GM12878 (cell line): ENCODE data around the gene TRIM8. TPM values are rescaled to one million over a fixed set of nuclear protein-coding genes. Genes with fewer than 3 reads are reported as not detected.

Experiments
- ATAC-seq: fragments of 200-7000 bp; cut with Tn5 transposase; 3 replicates; pipeline ENCODE4 v1.9.1; 2020; ENCODE audit warnings: mild to moderate bottlenecking, moderate library complexity
- BruUV-seq: library from RNA; stranded (reverse); fragments of 400-500 nt; replicated peaks from 2 replicates; lab custom pipeline; 2021; lab: Mats Ljungman, UMichigan
- CTCF ChIA-PET: fragments of 300-600 bp; sonication (Branson Sonifier 250); formaldehyde crosslinking; extraction: SDS; loops from one replicate; lab custom pipeline; 2021; ENCODE audit warnings: inconsistent platforms; lab: Yijun Ruan, JAX
- POLR2A ChIA-PET: fragments of 350-600 bp; formaldehyde crosslinking; extraction: SDS; loops from one replicate; lab custom pipeline; 2021; ENCODE audit warnings: inconsistent platforms; lab: Charles Lee
- RAD21 ChIA-PET: fragments of 300-600 bp; sonication (Branson Sonifier 250); formaldehyde crosslinking; loops from one replicate; lab custom pipeline; 2023; ENCODE audit warnings: antibody characterized with exemption; ENCODE audit not compliant: unreplicated experiment; lab: Charles Lee
- SMC1A ChIA-PET: fragments of 300-600 bp; sonication (Branson Sonifier 250); formaldehyde crosslinking; loops from one replicate; lab custom pipeline; 2023; ENCODE audit not compliant: unreplicated experiment, uncharacterized antibody; lab: Charles Lee
- DNase-seq: peaks from one replicate; pipeline ENCODE4 v3.0.0-alpha.2; 2011; ENCODE audit warnings: low read depth, low spot score
- FAIRE-seq: peaks from 3 replicates; lab custom pipeline; 2011; peaks lifted over from hg19 to GRCh38; lab: Jason Lieb, UNC
- H2AFZ ChIP-seq: 2 replicates; pipeline ENCODE4 v1.6.0; 2011; ENCODE audit warnings: low read depth, low read length, control low read depth; ENCODE audit not compliant: control insufficient read depth
- H3K27ac ChIP-seq: 2 replicates; pipeline ENCODE4 v1.5.1; 2011; ENCODE audit warnings: control low read depth; ENCODE audit not compliant: control insufficient read depth, insufficient read depth
- H3K27me3 ChIP-seq, 2 experiments: replicated peaks in 1 of 2; 2 replicates each; pipeline versions ENCODE4 v1.6.0 to v1.6.1; 2011; ENCODE audit warnings: low read length in 1 of 2; ENCODE audit not compliant: control insufficient read depth in 2 of 2, insufficient read depth in 2 of 2
- H3K36me3 ChIP-seq, 2 experiments: 2 replicates each; pipeline ENCODE4 v1.5.1; 2011; ENCODE audit warnings: low read length in 1 of 2; ENCODE audit not compliant: control insufficient read depth in 2 of 2, insufficient read depth in 2 of 2
- H3K4me1 ChIP-seq: 2 replicates; pipeline ENCODE4 v1.6.1; 2011; ENCODE audit warnings: mild to moderate bottlenecking, low read length, moderate library complexity, mixed read lengths; ENCODE audit not compliant: control insufficient read depth, insufficient read depth
- H3K4me2 ChIP-seq: 2 replicates; pipeline ENCODE4 v1.6.0; 2011; ENCODE audit warnings: control low read depth; ENCODE audit not compliant: control insufficient read depth, insufficient read depth
- H3K4me3 ChIP-seq: fragments of 200-600 bp; sonication (generic); 2 replicates; pipeline ENCODE4 v1.5.1; 2016
- H3K79me2 ChIP-seq: 2 replicates; pipeline ENCODE4 v1.6.0; 2011; ENCODE audit warnings: low read length; ENCODE audit not compliant: control insufficient read depth, insufficient read depth
- H3K9ac ChIP-seq: 2 replicates; pipeline ENCODE4 v1.8.0; 2011; ENCODE audit warnings: low read length, control low read depth, mixed read lengths; ENCODE audit not compliant: control insufficient read depth, insufficient read depth
- H3K9me3 ChIP-seq: replicated peaks from 3 replicates; pipeline ENCODE4 v1.5.1; 2011; ENCODE audit warnings: mild to moderate bottlenecking, low read length; ENCODE audit not compliant: control insufficient read depth, insufficient read depth
- H4K20me1 ChIP-seq: 2 replicates; pipeline ENCODE4 v1.6.0; 2011; ENCODE audit not compliant: control insufficient read depth, insufficient read depth
- BACH1 ChIP-seq: fragments of 450-650 bp; IDR thresholded peaks from 2 replicates; pipeline ENCODE4 v1.6.1; 2017; ENCODE audit warnings: mild to moderate bottlenecking, borderline replicate concordance
- CHD2 ChIP-seq: IDR thresholded peaks from 2 replicates; pipeline ENCODE4 v1.6.1; 2011; ENCODE audit warnings: low read depth, low read length, improper control_type of control experiment, borderline replicate concordance
- E2F4 ChIP-seq: IDR thresholded peaks from 2 replicates; pipeline ENCODE4 v1.6.1; 2012; ENCODE audit warnings: low read depth, low read length, improper control_type of control experiment
- FOS ChIP-seq: IDR thresholded peaks from 3 replicates; pipeline ENCODE4 v1.6.1; 2011; ENCODE audit warnings: borderline replicate concordance; ENCODE audit not compliant: insufficient read length; ENCODE audit errors: extremely low read depth
- HDAC6 ChIP-seq: fragments of 200-600 bp; sonication (generic); IDR thresholded peaks from one replicate; pipeline ENCODE4 v1.8.0; 2017; ENCODE audit warnings: antibody characterized with exemption; ENCODE audit not compliant: unreplicated experiment
- JUND ChIP-seq: IDR thresholded peaks from 2 replicates; pipeline ENCODE4 v1.6.1; 2012; ENCODE audit warnings: low read depth, mild to moderate bottlenecking, low read length, improper control_type of control experiment, moderate library complexity
- MEF2A ChIP-seq: IDR thresholded peaks from 2 replicates; pipeline ENCODE4 v1.6.1; 2011; ENCODE audit warnings: low read depth, mild to moderate bottlenecking, low read length, moderate library complexity; ENCODE audit not compliant: insufficient read depth
- PAX5 ChIP-seq: IDR thresholded peaks from 2 replicates; pipeline ENCODE4 v1.6.1; 2011; ENCODE audit warnings: low read depth, low read length, borderline replicate concordance
- PRDM15 ChIP-seq: fragments of 450-650 bp; formaldehyde crosslinking; IDR thresholded peaks from 2 replicates; pipeline ENCODE4 v1.4.0; 2020; ENCODE audit warnings: mild to moderate bottlenecking, moderate library complexity
- SPI1 ChIP-seq: IDR thresholded peaks from 2 replicates; pipeline ENCODE4 v1.6.1; 2011; ENCODE audit warnings: low read depth, mild to moderate bottlenecking, low read length, moderate library complexity, borderline replicate concordance; ENCODE audit not compliant: insufficient read depth
- TBL1XR1 ChIP-seq: IDR thresholded peaks from 2 replicates; pipeline ENCODE4 v1.6.1; 2012; ENCODE audit warnings: low read depth, low read length, improper control_type of control experiment
- ZNF217 ChIP-seq: fragments of 450-650 bp; IDR thresholded peaks from 2 replicates; pipeline ENCODE4 v1.6.1; 2017; ENCODE audit warnings: antibody characterized with exemption, mild to moderate bottlenecking
- ZNF24 ChIP-seq: fragments of 450-650 bp; IDR thresholded peaks from 2 replicates; pipeline ENCODE4 v1.6.1; 2017; ENCODE audit warnings: antibody characterized with exemption, mild to moderate bottlenecking
- ZNF384 ChIP-seq: IDR thresholded peaks from 2 replicates; pipeline ENCODE4 v1.6.1; 2012; ENCODE audit warnings: low read depth, mild to moderate bottlenecking, low read length, improper control_type of control experiment, borderline replicate concordance
- WGBS: methylation state at CpG from one replicate; pipeline ENCODE4 v1.1.6; 2016; ENCODE audit warnings: low lambda C conversion rate; ENCODE audit not compliant: insufficient replicate concordance, insufficient coverage; ENCODE audit errors: missing lambda C conversion rate; 5-methylcytosine and 5-hydroxymethylcytosine counted together
- in situ Hi-C: fragments of 300-500 bp; cut with MboI; formaldehyde crosslinking; loops from 9 replicates; pipeline ENCODE4 v1.14.3; 2018; ENCODE audit warnings: mixed read lengths
- intact Hi-C: fragments of 100-400 bp; cut with micrococcal nuclease; formaldehyde crosslinking; loops from one replicate; pipeline ENCODE4 v1.14.2; 2022; ENCODE audit not compliant: unreplicated experiment
- polyA plus RNA-seq, 11 experiments: library from polyadenylated mRNA; depleted of rRNA in 4 of 11; unstranded in 6 of 11; stranded (reverse) in 5 of 11; fragments of >200 nt; fragmentation: Nextera tagmentation in 4 of 11; fragmentation: Illumina TruSeq in 1 of 11; extraction: Ambion mirVana in 4 of 11; extraction: Trizol in 1 of 11; gene quantifications; 1 replicate in 1 of 11; 2 replicates in 10 of 11; pipeline versions ENCODE4 v1.2.1 to v1.2.3, GENCODE V29; 2011 to 2016; ENCODE audit warnings: inconsistent platforms in 2 of 11, missing spikeins in 2 of 11, low read depth in 1 of 11
- total RNA-seq, 4 experiments: library from RNA; depleted of rRNA in 3 of 4; stranded (reverse); fragments of >200 nt in 3 of 4; fragmentation: Illumina TruSeq in 1 of 4; extraction: Trizol in 1 of 4; gene quantifications; 2 replicates each; pipeline versions ENCODE4 v1.2.1 to v1.2.3, GENCODE V29; 2013 to 2021

Gene TRIM8
- total and polyA plus RNA-seq, 10 of the 15 experiments (the other 5 are each of a cell fraction or from before 2014, with no cell fraction given) = 7.9 to 53.2 (median 24.6) TPM

- TF ChIP-seq JUND = no peak
These were observed 57.0 kb downstream of the TRIM8 start (continued) for GRCh38 chr10:102701272-102701671.

- no peak for FAIRE-seq
- CTCF ChIA-PET = interaction anchor here (0.6 to 3.2 kb wide), 7 partner anchors 10 to 651 kb away, joined by 3 to 13 read pairs (median 7); partner anchors contain the start of gene ARL3
- TF ChIP-seq PAX5 (no peak), ZNF217 (no peak), HDAC6 (no peak), CHD2 (no peak), PRDM15 (CRISPR knock-in tag) (no peak), FOS (no peak), SPI1 (no peak), ZNF384 (no peak), MEF2A (no peak), ZNF24 (no peak), JUND (no peak), TBL1XR1 (no peak), BACH1 (no peak), E2F4 (no peak)
- TF ChIP-seq, all 136 proteins: peak for 0
- SMC1A ChIA-PET = interaction anchor here (0.9 to 3.9 kb wide), 6 partner anchors 8 to 101 kb away, joined by 3 to 32 read pairs (median 6); no protein-coding TSS in a partner anchor
- POLR2A ChIA-PET = interaction anchor here (0.6 to 2.5 kb wide), 10 partner anchors 10 to 280 kb away, joined by 3 to 21 read pairs (median 4); no protein-coding TSS in a partner anchor
- ATAC-seq (no peak), DNase-seq (no peak)
- no peak overlapping the region for H3K4me2 ChIP-seq
- BruUV-seq = no TSS peak
- in situ Hi-C loops (no loop called here), intact Hi-C loops (no loop called here)
- H3K4me1 ChIP-seq = peaks cover 6% of the 10 kb centered on the region
- no peak overlapping the region for H2AFZ ChIP-seq
- H3K27me3 ChIP-seq = no peaks in the 10 kb centered on the region
- no peaks in the 10 kb centered on the region for H4K20me1 ChIP-seq
- peaks cover 4 to 10% of the 10 kb centered on the region in 2 experiments for H3K36me3 ChIP-seq
- H3K9me3 ChIP-seq = no peaks in the 10 kb centered on the region
- no peak overlapping the region for H3K4me3 ChIP-seq
- peaks cover 2% of the 10 kb centered on the region for H3K79me2 ChIP-seq
- RAD21 ChIA-PET = interaction anchor here (0.7 to 1.8 kb wide), 3 partner anchors 8 to 41 kb away, joined by 3 to 7 read pairs (median 5); partner anchors contain the start of genes ARL3 and SFXN2
- WGBS = 98% methylated on average over 3 of the region's 3 CpGs
- H3K27ac ChIP-seq = no peak overlapping the region
- H3K9ac ChIP-seq = no peak overlapping the region
These were observed 57.5 kb downstream of the TRIM8 start for GRCh38 chr10:102701796-102702195.
